Measurements from ENCODE around the gene RAB14.
"Not testable (repeated sequence)": the region's sequence is repeated elsewhere in the genome, so short reads cannot be mapped to it uniquely, and the experiment has no call there.

Gene RAB14

GRCh38 chr9:121156263-121156731 is 45.4 kb downstream of the RAB14 start:
- peak; percentile 49 for DNase-seq (ENCODE audit: low read depth)

- no peak for DNase-seq (ENCODE audit: low read depth)
Observed at GRCh38 chr9:121154782-121155181, 46.9 kb downstream of the RAB14 start.

- no peak for DNase-seq (ENCODE audit: low read depth)
Observed at GRCh38 chr9:121153642-121154041, 48.0 kb downstream of the RAB14 start.

GRCh38 chr9:121150188-121150587 is 51.5 kb downstream of the RAB14 start:
- DNase-seq (ENCODE audit: low read depth) = no peak

- DNase-seq (ENCODE audit: low read depth) = no peak
Observed at GRCh38 chr9:121144482-121144881, 57.2 kb downstream of the RAB14 start.

GRCh38 chr9:121143771-121144170 is 57.9 kb downstream of the RAB14 start:
- DNase-seq (ENCODE audit: low read depth) = no peak

- no peak for DNase-seq (ENCODE audit: low read depth)
Observed at GRCh38 chr9:121141706-121142105, 60.0 kb downstream of the RAB14 start.

GRCh38 chr9:121141306-121141705 is 60.4 kb downstream of the RAB14 start:
- no peak for DNase-seq (ENCODE audit: low read depth)

- DNase-seq (ENCODE audit: low read depth) = no peak
Observed at GRCh38 chr9:121140162-121140561, 61.5 kb downstream of the RAB14 start.

- DNase-seq (ENCODE audit: low read depth) = no peak
Observed at GRCh38 chr9:121138973-121139372, 62.7 kb downstream of the RAB14 start.

- no peak for DNase-seq (ENCODE audit: low read depth)
Observed at GRCh38 chr9:121138561-121138960, 63.1 kb downstream of the RAB14 start.

GRCh38 chr9:121135642-121136041 is 66.0 kb downstream of the RAB14 start:
- DNase-seq (ENCODE audit: low read depth) = no peak

GRCh38 chr9:121133104-121133816 is 68.4 kb downstream of the RAB14 start:
- DNase-seq (ENCODE audit: low read depth) = no peak

- DNase-seq (ENCODE audit: low read depth) = not testable (repeated sequence)
Observed at GRCh38 chr9:121129384-121129783, 72.3 kb downstream of the RAB14 start.

Data from GM04504 (cell line).